Measurements from ENCODE around the gene TENT5C.

The TENT5C gene

GRCh38 chr1:117594261-117594990 is 11.4 kb upstream of the TENT5C start:
- Histone ChIP-seq H3K4me3 (ENCODE audit: low read length) (no peak overlapping the region), H3K36me3 (ENCODE audit: control insufficient read depth, low read length) (no peaks in the 10 kb centered on the region), H3K9me3 (ENCODE audit: control insufficient read depth, insufficient read depth, low read length) (no peaks in the 10 kb centered on the region), H4K20me1 (ENCODE audit: control insufficient read depth, insufficient read depth, low read depth, low read length) (no peaks in the 10 kb centered on the region), H3K4me1 (ENCODE audit: control insufficient read depth, low read length) (no peaks in the 10 kb centered on the region), H3K9me2 (replicated peaks; ENCODE audit: control insufficient read depth, low read length) (no peaks in the 10 kb centered on the region), H3K27me3 (ENCODE audit: control insufficient read depth, low read length) (peaks cover 14% of the 10 kb centered on the region; the same call in 1 of the 2 replicates), H3K79me2 (ENCODE audit: control insufficient read depth, low read length) (no peaks in the 10 kb centered on the region), H3K4me2 (ENCODE audit: low read length) (no peak overlapping the region), H3F3A (ENCODE audit: control insufficient read depth, insufficient read depth) (no peaks in the 10 kb centered on the region), H3K27ac (ENCODE audit: low read depth, low read length) (no peak overlapping the region)
- TF ChIP-seq EZH2phosphoT487 (IDR thresholded peaks at IDR 0.05; ENCODE audit: borderline replicate concordance, low read length) = no peak
- no peak for TF ChIP-seq CTCF (IDR thresholded peaks at IDR 0.05; ENCODE audit: low read depth, low read length, poor library complexity, severe bottlenecking)

- TF ChIP-seq CTCF (IDR thresholded peaks at IDR 0.05; ENCODE audit: low read depth, low read length, poor library complexity, severe bottlenecking) (no peak), EZH2phosphoT487 (IDR thresholded peaks at IDR 0.05; ENCODE audit: borderline replicate concordance, low read length) (no peak)
- no peaks in the 10 kb centered on the region for H3K4me1 ChIP-seq (ENCODE audit: control insufficient read depth, low read length)
Observed at GRCh38 chr1:117596023-117596720, 9.7 kb upstream of the TENT5C start.

GRCh38 chr1:117598489-117598888 is 7.4 kb upstream of the TENT5C start:
- Histone ChIP-seq H3K9me3 (ENCODE audit: control insufficient read depth, insufficient read depth, low read length) (no peaks in the 10 kb centered on the region), H3K9me2 (replicated peaks; ENCODE audit: control insufficient read depth, low read length) (no peaks in the 10 kb centered on the region), H3K79me2 (ENCODE audit: control insufficient read depth, low read length) (no peaks in the 10 kb centered on the region), H3K36me3 (ENCODE audit: control insufficient read depth, low read length) (no peaks in the 10 kb centered on the region), H3K4me2 (ENCODE audit: low read length) (no peak overlapping the region), H3K4me3 (ENCODE audit: low read length) (no peak overlapping the region), H4K20me1 (ENCODE audit: control insufficient read depth, insufficient read depth, low read depth, low read length) (no peaks in the 10 kb centered on the region), H3F3A (ENCODE audit: control insufficient read depth, insufficient read depth) (no peaks in the 10 kb centered on the region), H3K4me1 (ENCODE audit: control insufficient read depth, low read length) (no peaks in the 10 kb centered on the region), H3K27me3 (ENCODE audit: control insufficient read depth, low read length) (peaks cover 12% of the 10 kb centered on the region; the same call in 1 of the 2 replicates), H3K27ac (ENCODE audit: low read depth, low read length) (no peak overlapping the region)
- no peak for TF ChIP-seq CTCF (IDR thresholded peaks at IDR 0.05; ENCODE audit: low read depth, low read length, poor library complexity, severe bottlenecking)
- no peak for TF ChIP-seq EZH2phosphoT487 (IDR thresholded peaks at IDR 0.05; ENCODE audit: borderline replicate concordance, low read length)

More at GRCh38 chr1:117596023-117596720, 9.7 kb upstream of the TENT5C start:
- Histone ChIP-seq H3K4me2 (ENCODE audit: low read length) (no peak overlapping the region), H4K20me1 (ENCODE audit: control insufficient read depth, insufficient read depth, low read depth, low read length) (no peaks in the 10 kb centered on the region), H3K9me3 (ENCODE audit: control insufficient read depth, insufficient read depth, low read length) (no peaks in the 10 kb centered on the region), H3K79me2 (ENCODE audit: control insufficient read depth, low read length) (no peaks in the 10 kb centered on the region), H3K27me3 (ENCODE audit: control insufficient read depth, low read length) (peaks cover 13% of the 10 kb centered on the region; the same call in 1 of the 2 replicates), H3F3A (ENCODE audit: control insufficient read depth, insufficient read depth) (no peaks in the 10 kb centered on the region), H3K27ac (ENCODE audit: low read depth, low read length) (no peak overlapping the region), H3K9me2 (replicated peaks; ENCODE audit: control insufficient read depth, low read length) (no peaks in the 10 kb centered on the region), H3K4me3 (ENCODE audit: low read length) (no peak overlapping the region), H3K36me3 (ENCODE audit: control insufficient read depth, low read length) (no peaks in the 10 kb centered on the region)

Measured in DOHH2 (cell line).